Measurements from ENCODE around the gene LHX3. TPM values are rescaled to one million over a fixed set of nuclear protein-coding genes. Genes with fewer than 3 reads are reported as not detected.

LHX3 gene
- total RNA-seq (2022; extraction: Qiagen RNA extraction; ENCODE audit: low read depth): 0.09 to 0.14 TPM (median 0.12 TPM) in 4 of 5 replicates, not detected in the other

GRCh38 chr9:136204838-136205706, at the start of gene LHX3:
TSS of gene LHX3 (minus strand) at chr9:136205128. CDS start at chr9:136205012, 116 bp downstream.

DNA sequence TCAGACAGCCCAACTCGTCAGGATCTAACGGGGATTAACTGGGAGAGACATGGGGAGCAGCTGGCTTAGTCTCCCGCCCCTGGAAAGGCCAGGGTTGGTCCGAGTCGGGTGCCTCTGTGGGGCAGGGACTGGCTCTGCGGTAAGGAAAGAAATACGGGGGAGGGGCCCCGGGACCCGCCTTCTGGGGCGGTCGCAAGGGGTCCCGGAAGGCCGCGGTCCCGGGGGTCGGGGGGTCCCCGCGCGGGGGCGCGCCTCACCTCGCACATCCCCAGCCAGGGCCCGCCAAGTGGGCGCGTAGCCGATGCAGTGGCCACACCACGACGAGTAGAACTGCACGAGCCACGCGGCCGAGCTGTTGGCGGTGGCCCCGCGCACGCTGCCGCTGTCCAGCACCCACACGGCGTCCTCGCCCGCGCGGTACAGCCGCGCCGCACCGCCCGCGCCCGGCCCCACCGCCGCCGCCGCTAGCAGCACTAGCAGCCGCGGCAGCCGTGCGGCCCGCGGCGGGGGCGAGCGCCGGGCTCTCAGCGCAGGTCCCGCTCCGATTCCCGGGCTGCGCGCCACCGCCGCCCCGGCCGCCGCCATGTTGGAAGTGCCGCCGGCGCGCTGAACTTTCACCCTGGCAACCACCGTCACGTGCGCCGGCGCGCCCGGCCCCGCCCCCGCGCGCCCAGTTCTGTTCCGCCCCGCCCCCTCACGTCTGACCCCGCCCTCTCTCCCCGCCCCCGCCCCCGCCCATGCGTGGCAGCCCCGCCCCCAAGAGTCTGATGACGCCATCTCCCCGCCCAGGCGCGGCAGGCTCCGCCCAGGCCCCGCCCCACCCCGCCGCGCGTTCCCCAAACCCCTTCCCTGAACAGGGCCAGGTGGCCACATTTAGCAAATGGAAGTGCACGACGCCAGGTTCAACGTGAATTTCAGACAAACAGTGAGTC, 40.6 kb upstream of the LHX3 start, which contains the start of gene QSOX2:
Gene QSOX2, minus strand, starts transcription at position 594 of the 932 bp plus-strand sequence. Its CDS starts 9 bp downstream, at position 585.

Other genes with a start within 250 kb of the LHX3 start
- gene UBAC1, start 243.8 kb downstream of the LHX3 start, total RNA-seq (2022; extraction: Qiagen RNA extraction; ENCODE audit: low read depth): 23.2 to 41.0 TPM (median 35.2 TPM) in 5 replicates
- 19.5 to 39.4 TPM (median 34.6 TPM) in 5 replicates for gene NACC2, start 109.8 kb downstream of the LHX3 start, total RNA-seq (2022; extraction: Qiagen RNA extraction; ENCODE audit: low read depth)
- 25.6 to 53.9 TPM (median 48.8 TPM) in 5 replicates for gene TMEM250, start 86.3 kb downstream of the LHX3 start, total RNA-seq (2022; extraction: Qiagen RNA extraction; ENCODE audit: low read depth)
- gene QSOX2, start 40.7 kb upstream of the LHX3 start, total RNA-seq (2022; extraction: Qiagen RNA extraction; ENCODE audit: low read depth): 21.1 to 30.5 TPM (median 28.8 TPM) in 5 replicates
- 0.04 TPM in 1 of 5 replicates, not detected in the others for gene CCDC187, start 99.0 kb upstream of the LHX3 start, total RNA-seq (2022; extraction: Qiagen RNA extraction; ENCODE audit: low read depth)
- gene GPSM1, start 122.4 kb upstream of the LHX3 start, total RNA-seq (2022; extraction: Qiagen RNA extraction; ENCODE audit: low read depth): 6.8 to 16.6 TPM (median 12.6 TPM) in 5 replicates
- gene DNLZ, start 158.6 kb upstream of the LHX3 start, total RNA-seq (2022; extraction: Qiagen RNA extraction; ENCODE audit: low read depth): 18.5 to 42.0 TPM (median 40.8 TPM) in 5 replicates
- 0.85 to 2.3 TPM (median 1.0 TPM) in 5 replicates for gene CARD9, start 168.5 kb upstream of the LHX3 start, total RNA-seq (2022; extraction: Qiagen RNA extraction; ENCODE audit: low read depth)
- 8.1 to 14.7 TPM (median 12.2 TPM) in 5 replicates for gene SNAPC4, start 195.0 kb upstream of the LHX3 start, total RNA-seq (2022; extraction: Qiagen RNA extraction; ENCODE audit: low read depth)
- gene ENTR1, start 205.5 kb upstream of the LHX3 start, total RNA-seq (2022; extraction: Qiagen RNA extraction; ENCODE audit: low read depth): 64.7 to 79.8 TPM (median 73.9 TPM) in 5 replicates
- 73.4 to 84.0 TPM (median 76.4 TPM) in 5 replicates for gene PMPCA, start 205.5 kb upstream of the LHX3 start, total RNA-seq (2022; extraction: Qiagen RNA extraction; ENCODE audit: low read depth)
- gene INPP5E, start 234.7 kb upstream of the LHX3 start, total RNA-seq (2022; extraction: Qiagen RNA extraction; ENCODE audit: low read depth): 10.6 to 24.3 TPM (median 22.4 TPM) in 5 replicates